Measurements from ENCODE around the gene SLC25A11. TPM values are rescaled to one million over a fixed set of nuclear protein-coding genes. Genes with fewer than 3 reads are reported as not detected.

Gene SLC25A11
- total RNA-seq, 2 donors from 2014 or later, result 40.4 to 43.8 TPM

Other genes starting within 250 kb of the SLC25A11 start
- gene PELP1, start 235.9 kb downstream of the SLC25A11 start, total RNA-seq, result 100 to 1,000 TPM in 1 of 2 donors, 10 to 100 TPM in 1; 93.8 to 113 TPM
- gene ARRB2, start 229.4 kb downstream of the SLC25A11 start, total RNA-seq, result 100 to 1,000 TPM; 216 to 258 TPM
- 10 to 100 TPM in 1 of 2 donors, 1 to 10 TPM in 1; 9.9 to 14.0 TPM for gene MED11, start 208.6 kb downstream of the SLC25A11 start, total RNA-seq
- gene ZMYND15, start 200.2 kb downstream of the SLC25A11 start, total RNA-seq, result under 1 TPM in 1 of 2 donors, not detected in 1; 0.17 TPM
- gene CXCL16, start 200.1 kb downstream of the SLC25A11 start, total RNA-seq, result 1 to 10 TPM; 2.2 to 4.3 TPM
- not detected for gene TM4SF5, start 168.2 kb downstream of the SLC25A11 start, total RNA-seq
- gene VMO1, start 153.7 kb downstream of the SLC25A11 start, total RNA-seq, result 1 to 10 TPM in 1 of 2 donors, under 1 TPM in 1; 0.46 to 1.1 TPM
- not detected for gene GLTPD2, start 151.1 kb downstream of the SLC25A11 start, total RNA-seq
- gene PSMB6, start 143.9 kb downstream of the SLC25A11 start, total RNA-seq, result 10 to 100 TPM; 56.3 to 68.7 TPM
- 10 to 100 TPM; 27.5 to 50.9 TPM for gene PLD2, start 132.9 kb downstream of the SLC25A11 start, total RNA-seq
- 10 to 100 TPM; 74.4 to 82.7 TPM for gene MINK1, start 106.7 kb downstream of the SLC25A11 start, total RNA-seq
- gene C17orf107, start 40.5 kb downstream of the SLC25A11 start, total RNA-seq, result 1 to 10 TPM; 3.4 to 4.7 TPM
- gene CHRNE, start 36.9 kb downstream of the SLC25A11 start, total RNA-seq, result under 1 TPM; 0.60 to 0.89 TPM
- gene GP1BA, start 7.8 kb downstream of the SLC25A11 start, total RNA-seq, result under 1 TPM in 1 of 2 donors, not detected in 1; 0.26 TPM
- 100 to 1,000 TPM; 176 to 201 TPM for gene RNF167, start 222 bp upstream of the SLC25A11 start, total RNA-seq
- 1,000 to 10,000 TPM; 1,225 to 1,232 TPM for gene PFN1, start 8.5 kb upstream of the SLC25A11 start, total RNA-seq
- 100 to 1,000 TPM in 1 of 2 donors, 10 to 100 TPM in 1; 90.0 to 102 TPM for gene ENO3, start 11.1 kb upstream of the SLC25A11 start, total RNA-seq
- 100 to 1,000 TPM; 140 to 158 TPM for gene SPAG7, start 27.8 kb upstream of the SLC25A11 start, total RNA-seq
- 100 to 1,000 TPM; 206 to 207 TPM for gene CAMTA2, start 47.6 kb upstream of the SLC25A11 start, total RNA-seq
- under 1 TPM in 1 of 2 donors, not detected in 1; 0.60 TPM for gene INCA1, start 57.5 kb upstream of the SLC25A11 start, total RNA-seq
- gene KIF1C, start 57.9 kb upstream of the SLC25A11 start, total RNA-seq, result 10 to 100 TPM; 38.3 to 41.3 TPM
- under 1 TPM; 0.23 to 0.46 TPM for gene SLC52A1, start 95.4 kb upstream of the SLC25A11 start, total RNA-seq
- gene ZFP3, start 138.4 kb upstream of the SLC25A11 start, total RNA-seq, result 1 to 10 TPM; 3.1 to 3.6 TPM
- 10 to 100 TPM; 10.4 to 15.7 TPM for gene ZNF232, start 171.8 kb upstream of the SLC25A11 start, total RNA-seq
- gene USP6, start 176.0 kb upstream of the SLC25A11 start, total RNA-seq, result under 1 TPM; 0.02 to 0.19 TPM

All from activated T-cell treated with anti-CD3 and anti-CD28 coated beads, Interleukin-2, amount 50 U/mL, for 72 hours (primary cell).